HEK293 (cell line): ENCODE data around the gene MS4A15.
A peak's percentile ranks its signal among the peaks of the same experiment; 100 is the strongest.

ENCODE experiments used
- CTCF ChIA-PET: fragments of 350-600 bp; formaldehyde crosslinking; extraction: SDS; loops from one replicate; lab custom pipeline; 2021; ENCODE audit warnings: antibody characterized with exemption; lab: Yijun Ruan, JAX
- POLR2A ChIA-PET: fragments of 300-600 bp; formaldehyde crosslinking; extraction: SDS; loops from one replicate; lab custom pipeline; 2020; ENCODE audit warnings: antibody characterized with exemption, inconsistent platforms; lab: Yijun Ruan, JAX
- H3K27ac ChIP-seq: fragments of 200-500 bp; sonication (Bioruptor generic); 2 replicates; pipeline ENCODE4 v1.5.1; 2014; ENCODE audit warnings: low read depth, low read length, control low read depth, inconsistent platforms; ENCODE audit errors: extremely low read depth
- H3K36me3 ChIP-seq, 2 experiments: fragments of 200-500 bp in 1 of 2; sonication (Bioruptor generic) in 1 of 2; 1 replicate in 1 of 2; 2 replicates in 1 of 2; pipeline ENCODE4 v1.5.1; 2014 to 2017; ENCODE audit warnings: inconsistent platforms in 2 of 2, low read length in 2 of 2; ENCODE audit not compliant: control insufficient read depth in 2 of 2, insufficient read depth in 1 of 2
- H3K4me1 ChIP-seq: fragments of 200-500 bp; sonication (Bioruptor generic); 2 replicates; pipeline ENCODE4 v1.5.1; 2014; ENCODE audit warnings: mild to moderate bottlenecking, low read length, inconsistent platforms; ENCODE audit not compliant: control insufficient read depth, insufficient read depth
- H3K4me3 ChIP-seq: 2 replicates; pipeline ENCODE4 v1.5.1; 2011; ENCODE audit warnings: low read depth, mild to moderate bottlenecking, control low read depth, low read length, moderate library complexity
- H3K9me3 ChIP-seq: fragments of 200-500 bp; sonication (Bioruptor generic); 2 replicates; pipeline ENCODE4 v1.5.1; 2014; ENCODE audit warnings: low read depth, low read length, inconsistent platforms; ENCODE audit not compliant: control insufficient read depth, insufficient read depth
- OSR2 ChIP-seq: fragments of 450-650 bp; formaldehyde crosslinking; IDR thresholded peaks from 2 replicates; pipeline ENCODE4 v1.5.1; 2016; ENCODE audit warnings: missing biosample characterization, missing genetic modification characterization
- ZBTB21 ChIP-seq: fragments of 450-650 bp; formaldehyde crosslinking; IDR thresholded peaks from 2 replicates; pipeline ENCODE4 v1.5.1; 2017; ENCODE audit warnings: missing biosample characterization, missing genetic modification characterization
- ZFP37 ChIP-seq: fragments of 450-650 bp; formaldehyde crosslinking; IDR thresholded peaks from 2 replicates; pipeline ENCODE4 v1.5.1; 2016; ENCODE audit warnings: missing biosample characterization, missing genetic modification characterization
- ZIC2 ChIP-seq: fragments of 450-650 bp; formaldehyde crosslinking; IDR thresholded peaks from 2 replicates; pipeline ENCODE4 v1.5.1; 2016; ENCODE audit warnings: missing biosample characterization, missing genetic modification characterization
- ZNF138 ChIP-seq: fragments of 450-650 bp; formaldehyde crosslinking; IDR thresholded peaks from 2 replicates; pipeline ENCODE4 v1.5.1; 2016; ENCODE audit warnings: missing biosample characterization, missing genetic modification characterization, borderline replicate concordance
- ZNF24 ChIP-seq: fragments of 450-650 bp; formaldehyde crosslinking; IDR thresholded peaks from 2 replicates; pipeline ENCODE4 v1.5.1; 2016; ENCODE audit warnings: missing biosample characterization, missing genetic modification characterization
- ZNF274 ChIP-seq, 2 experiments: fragments of 200-500 bp in 1 of 2; fragments of 450-650 bp in 1 of 2; sonication (Bioruptor generic) in 1 of 2; formaldehyde crosslinking in 1 of 2; IDR thresholded peaks; 2 replicates each; pipeline versions ENCODE4 v1.5.1 to v1.6.1; 2014 to 2016; ENCODE audit warnings: borderline replicate concordance in 1 of 2, inconsistent platforms in 1 of 2, low read length in 1 of 2, missing biosample characterization in 1 of 2, missing genetic modification characterization in 1 of 2
- ZNF391 ChIP-seq: fragments of 450-650 bp; formaldehyde crosslinking; IDR thresholded peaks from 2 replicates; pipeline ENCODE4 v1.5.1; 2016; ENCODE audit warnings: low read depth, missing biosample characterization, missing genetic modification characterization, borderline replicate concordance
- ZNF416 ChIP-seq: fragments of 450-650 bp; formaldehyde crosslinking; IDR thresholded peaks from 2 replicates; pipeline ENCODE4 v1.5.1; 2016; ENCODE audit warnings: missing biosample characterization, missing genetic modification characterization
- ZNF544 ChIP-seq: fragments of 450-650 bp; formaldehyde crosslinking; IDR thresholded peaks from 2 replicates; pipeline ENCODE4 v1.5.0; 2017; ENCODE audit warnings: missing biosample characterization, missing genetic modification characterization
- ZNF549 ChIP-seq: fragments of 450-650 bp; IDR thresholded peaks from 2 replicates; pipeline ENCODE4 v1.5.1; 2018; ENCODE audit warnings: missing biosample characterization, missing genetic modification characterization, mild to moderate bottlenecking, inconsistent platforms, moderate library complexity
- ZNF555 ChIP-seq: fragments of 450-650 bp; formaldehyde crosslinking; conservative IDR thresholded peaks from 2 replicates; pipeline ENCODE4 v1.5.1; 2017; ENCODE audit warnings: missing biosample characterization, mild to moderate bottlenecking, missing genetic modification characterization, inconsistent platforms
- ZNF610 ChIP-seq: fragments of 450-650 bp; formaldehyde crosslinking; IDR thresholded peaks from 2 replicates; pipeline ENCODE4 v1.5.1; 2016; ENCODE audit warnings: missing biosample characterization, missing genetic modification characterization, borderline replicate concordance
- ZNF639 ChIP-seq: fragments of 450-650 bp; formaldehyde crosslinking; IDR thresholded peaks from 2 replicates; pipeline ENCODE4 v1.5.1; 2016; ENCODE audit warnings: missing biosample characterization, missing genetic modification characterization
- ZNF654 ChIP-seq: fragments of 450-650 bp; formaldehyde crosslinking; IDR thresholded peaks from 2 replicates; pipeline ENCODE4 v1.5.1; 2016; ENCODE audit warnings: low read depth, missing biosample characterization, missing genetic modification characterization
- ZNF670 ChIP-seq: fragments of 450-650 bp; formaldehyde crosslinking; IDR thresholded peaks from 2 replicates; pipeline ENCODE4 v1.5.1; 2016; ENCODE audit warnings: missing biosample characterization, missing genetic modification characterization, low read depth
- ZNF701 ChIP-seq: fragments of 450-650 bp; formaldehyde crosslinking; IDR thresholded peaks from 2 replicates; pipeline ENCODE4 v1.5.1; 2016; ENCODE audit warnings: missing biosample characterization, missing genetic modification characterization
- ZNF776 ChIP-seq: fragments of 450-650 bp; formaldehyde crosslinking; IDR thresholded peaks from 2 replicates; pipeline ENCODE4 v1.5.0; 2017; ENCODE audit warnings: missing biosample characterization, missing genetic modification characterization, borderline replicate concordance
- ZNF843 ChIP-seq: fragments of 450-650 bp; formaldehyde crosslinking; IDR thresholded peaks from 2 replicates; pipeline ENCODE4 v1.5.1; 2016; ENCODE audit warnings: missing biosample characterization, missing genetic modification characterization
- ZSCAN4 ChIP-seq: fragments of 450-650 bp; formaldehyde crosslinking; IDR thresholded peaks from 2 replicates; pipeline ENCODE4 v1.5.1; 2017; ENCODE audit warnings: missing biosample characterization, missing genetic modification characterization
- TF ChIP-seq, protein P1 (sequence below): fragments of 450-650 bp; formaldehyde crosslinking; IDR thresholded peaks from 2 replicates; pipeline ENCODE4 v1.5.1; 2016; ENCODE audit warnings: missing biosample characterization, missing genetic modification characterization
- TF ChIP-seq, protein P2 (sequence below): fragments of 450-650 bp; formaldehyde crosslinking; optimal IDR thresholded peaks from 2 replicates; pipeline ENCODE3; 2016; ENCODE audit warnings: missing biosample characterization, mild to moderate bottlenecking, missing genetic modification characterization

MS4A15 gene

DNA sequence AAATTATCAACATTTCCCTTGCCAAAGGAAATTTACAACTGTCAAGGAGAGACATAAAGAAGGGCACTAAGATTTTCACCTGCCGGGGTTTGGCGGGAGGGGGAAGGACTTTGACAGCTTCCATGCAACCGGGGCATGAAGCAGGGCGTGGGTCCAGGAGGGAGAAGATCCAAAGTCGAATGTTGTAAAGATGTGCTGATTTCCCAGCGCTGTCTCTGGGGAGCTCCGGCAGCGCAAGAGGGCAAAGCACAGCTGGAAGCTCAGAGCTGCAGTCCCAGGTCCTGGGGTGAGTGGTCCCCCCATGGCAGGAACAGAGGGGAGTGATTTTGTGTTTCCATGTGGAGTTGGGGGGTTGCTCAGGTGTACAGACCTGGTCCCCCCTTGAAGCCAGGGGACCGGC, 28.5 kb downstream of the MS4A15 start, which contains the start of gene MS4A10:
Gene MS4A10 (plus strand): TSS at position 198 of the 400 bp plus-strand sequence. CDS start 5,003 bp downstream, outside the sequence.
- no peaks in the 10 kb centered on the region for H3K36me3 ChIP-seq
- no peaks in the 10 kb centered on the region for H3K4me1 ChIP-seq
- no peaks in the 10 kb centered on the region for H3K9me3 ChIP-seq
- TF ChIP-seq ZNF701 (tag by site-specific recombination): no peak
- TF ChIP-seq ZNF639: no peak
- no peak for TF ChIP-seq OSR2 (tag by site-specific recombination)
- no peak for TF ChIP-seq ZNF24 (tag by site-specific recombination)
- TF ChIP-seq ZNF549 (tag by site-specific recombination): no peak
- no peak for TF ChIP-seq ZNF610
- no peak for TF ChIP-seq ZNF274 (IDR thresholded peaks at IDR 0.05; ENCODE audit: low read length)
- no peak for TF ChIP-seq ZNF274 (tag by site-specific recombination; IDR thresholded peaks at IDR 0.05; ENCODE audit: borderline replicate concordance)
- no peak for TF ChIP-seq ZBTB21 (tag by site-specific recombination)
- TF ChIP-seq ZNF843 (tag by site-specific recombination): no peak
- TF ChIP-seq ZNF776 (tag by site-specific recombination): no peak
- TF ChIP-seq, protein P1, sequence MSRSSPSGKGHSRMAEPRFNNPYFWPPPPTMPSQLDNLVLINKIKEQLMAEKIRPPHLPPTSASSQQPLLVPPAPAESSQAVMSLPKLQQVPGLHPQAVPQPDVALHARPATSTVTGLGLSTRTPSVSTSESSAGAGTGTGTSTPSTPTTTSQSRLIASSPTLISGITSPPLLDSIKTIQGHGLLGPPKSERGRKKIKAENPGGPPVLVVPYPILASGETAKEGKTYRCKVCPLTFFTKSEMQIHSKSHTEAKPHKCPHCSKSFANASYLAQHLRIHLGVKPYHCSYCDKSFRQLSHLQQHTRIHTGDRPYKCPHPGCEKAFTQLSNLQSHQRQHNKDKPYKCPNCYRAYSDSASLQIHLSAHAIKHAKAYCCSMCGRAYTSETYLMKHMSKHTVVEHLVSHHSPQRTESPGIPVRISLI: no peak
- no peak for TF ChIP-seq ZFP37 (tag by site-specific recombination)
- TF ChIP-seq ZNF416 (tag by site-specific recombination): no peak
- TF ChIP-seq ZNF670 (tag by site-specific recombination): no peak
- TF ChIP-seq ZNF391 (tag by site-specific recombination): no peak
- TF ChIP-seq ZNF138 (tag by site-specific recombination): no peak
- POLR2A ChIA-PET: no interaction called here
- no peak within 1 kb of the TSS for H3K27ac ChIP-seq
- no peak within 1 kb of the TSS for H3K4me3 ChIP-seq
- CTCF ChIA-PET: interaction anchor here (4.2 kb wide), 1 partner anchor 9 kb away, joined by 18 read pairs; no protein-coding TSS in a partner anchor

GRCh38 chr11:60785806-60786361, 29.2 kb downstream of the MS4A15 start:
- CTCF ChIA-PET: interaction anchor here (0.6 to 4.2 kb wide), 2 partner anchors 10 to 1386 kb away, joined by 3 to 18 read pairs; no protein-coding TSS in a partner anchor
- H3K4me1 ChIP-seq: no peaks in the 10 kb centered on the region
- POLR2A ChIA-PET: no interaction called here

More at GRCh38 chr11:60785806-60786361, 29.2 kb downstream of the MS4A15 start:
- H3K27ac ChIP-seq: no peak overlapping the region
- H3K4me3 ChIP-seq: no peak overlapping the region
- H3K36me3 ChIP-seq: no peaks in the 10 kb centered on the region
- no peaks in the 10 kb centered on the region for H3K9me3 ChIP-seq
- no peak for TF ChIP-seq ZNF654 (tag by site-specific recombination)
- no peak for TF ChIP-seq ZNF544 (tag by site-specific recombination)
- peak; percentile 92 for TF ChIP-seq ZSCAN4 (tag by site-specific recombination)
- TF ChIP-seq ZNF555: no peak
- TF ChIP-seq ZIC2 (tag by site-specific recombination): 0 out of 2 replicates have a peak, but pooled peaks have one; percentile 24
- TF ChIP-seq, protein P2, sequence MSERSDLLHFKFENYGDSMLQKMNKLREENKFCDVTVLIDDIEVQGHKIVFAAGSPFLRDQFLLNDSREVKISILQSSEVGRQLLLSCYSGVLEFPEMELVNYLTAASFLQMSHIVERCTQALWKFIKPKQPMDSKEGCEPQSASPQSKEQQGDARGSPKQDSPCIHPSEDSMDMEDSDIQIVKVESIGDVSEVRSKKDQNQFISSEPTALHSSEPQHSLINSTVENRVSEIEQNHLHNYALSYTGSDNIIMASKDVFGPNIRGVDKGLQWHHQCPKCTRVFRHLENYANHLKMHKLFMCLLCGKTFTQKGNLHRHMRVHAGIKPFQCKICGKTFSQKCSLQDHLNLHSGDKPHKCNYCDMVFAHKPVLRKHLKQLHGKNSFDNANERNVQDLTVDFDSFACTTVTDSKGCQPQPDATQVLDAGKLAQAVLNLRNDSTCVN (tag by site-specific recombination): no peak
- TF ChIP-seq, all 188 proteins: peak for 2
